ENCODE results near the gene PITHD1. TPM values are rescaled to one million over a fixed set of nuclear protein-coding genes. Genes with fewer than 3 reads are reported as not detected.

The PITHD1 gene
- total RNA-seq, 2 donors from 2014 or later: 42.9 to 57.0 TPM

DNA sequence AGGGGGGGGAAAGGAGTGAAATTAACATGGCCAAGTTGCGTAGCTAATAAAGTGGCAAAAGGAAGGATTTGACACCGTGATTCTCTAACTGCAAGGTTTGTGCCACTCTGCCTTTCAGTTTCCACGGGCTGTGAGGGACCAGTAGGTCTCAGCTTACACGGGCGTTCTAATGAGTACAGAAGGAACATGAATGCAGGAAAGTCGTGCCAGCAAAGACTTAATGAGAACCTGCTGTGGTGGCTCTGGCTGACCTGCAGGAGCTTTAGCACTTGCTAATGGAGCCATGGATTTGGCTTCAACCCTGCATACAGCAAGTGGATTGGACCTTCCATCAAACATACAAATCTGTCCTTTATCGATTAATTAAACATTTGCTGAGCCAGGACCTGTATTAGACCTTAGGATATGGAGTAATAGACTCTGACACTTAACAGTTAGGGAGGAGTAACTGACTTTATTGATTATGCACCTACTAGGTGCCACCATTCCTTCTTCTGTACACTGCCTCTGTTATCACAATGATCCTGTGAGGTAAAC, 15.1 kb upstream of the PITHD1 start:
- TF ChIP-seq, protein P1, sequence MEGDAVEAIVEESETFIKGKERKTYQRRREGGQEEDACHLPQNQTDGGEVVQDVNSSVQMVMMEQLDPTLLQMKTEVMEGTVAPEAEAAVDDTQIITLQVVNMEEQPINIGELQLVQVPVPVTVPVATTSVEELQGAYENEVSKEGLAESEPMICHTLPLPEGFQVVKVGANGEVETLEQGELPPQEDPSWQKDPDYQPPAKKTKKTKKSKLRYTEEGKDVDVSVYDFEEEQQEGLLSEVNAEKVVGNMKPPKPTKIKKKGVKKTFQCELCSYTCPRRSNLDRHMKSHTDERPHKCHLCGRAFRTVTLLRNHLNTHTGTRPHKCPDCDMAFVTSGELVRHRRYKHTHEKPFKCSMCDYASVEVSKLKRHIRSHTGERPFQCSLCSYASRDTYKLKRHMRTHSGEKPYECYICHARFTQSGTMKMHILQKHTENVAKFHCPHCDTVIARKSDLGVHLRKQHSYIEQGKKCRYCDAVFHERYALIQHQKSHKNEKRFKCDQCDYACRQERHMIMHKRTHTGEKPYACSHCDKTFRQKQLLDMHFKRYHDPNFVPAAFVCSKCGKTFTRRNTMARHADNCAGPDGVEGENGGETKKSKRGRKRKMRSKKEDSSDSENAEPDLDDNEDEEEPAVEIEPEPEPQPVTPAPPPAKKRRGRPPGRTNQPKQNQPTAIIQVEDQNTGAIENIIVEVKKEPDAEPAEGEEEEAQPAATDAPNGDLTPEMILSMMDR (IDR thresholded peaks at IDR 0.05): no peak
- DNase-seq (ENCODE audit: low spot score) (no peak), ATAC-seq (ENCODE audit: insufficient number of reproducible peaks, low FRiP score, low read depth) (no peak)
- H3K9me3 ChIP-seq: no peaks in the 10 kb centered on the region
- no peak overlapping the region for H3K4me3 ChIP-seq
- H3K36me3 ChIP-seq: peaks cover 50% of the 10 kb centered on the region
- no peaks in the 10 kb centered on the region for H3K27me3 ChIP-seq (replicated peaks; ENCODE audit: insufficient read depth)
- no peak overlapping the region for H3K27ac ChIP-seq
- peaks cover 0 to 4% of the 10 kb centered on the region in 2 donors for H3K4me1 ChIP-seq (ENCODE audit: control insufficient read depth in 1 of 2, low read depth in 2 of 2)

DNA sequence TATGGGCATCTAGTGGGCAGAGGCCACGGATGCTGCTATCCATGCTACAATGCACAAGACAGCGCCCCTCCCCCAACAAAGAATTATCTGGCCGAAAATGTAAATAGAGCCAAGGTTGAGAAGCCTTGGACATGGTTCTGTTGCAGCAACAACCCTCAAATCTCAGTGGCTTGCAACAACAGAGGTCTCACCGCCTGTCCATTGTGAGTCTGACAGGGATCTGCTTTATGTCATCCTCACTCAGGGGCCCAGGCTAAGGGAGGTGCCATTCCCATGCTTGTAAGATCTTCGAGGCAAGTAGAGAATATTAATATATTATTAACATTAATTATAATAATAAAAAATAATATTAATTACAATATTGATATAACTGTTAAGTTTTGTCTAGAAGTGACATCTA, 9.5 kb upstream of the PITHD1 start:
- Histone ChIP-seq H3K4me3 (no peak overlapping the region), H3K36me3 (peaks cover 21% of the 10 kb centered on the region), H3K27ac (no peak overlapping the region), H3K9me3 (no peaks in the 10 kb centered on the region), H3K4me1 (ENCODE audit: control insufficient read depth in 1 of 2, low read depth in 2 of 2) (peaks cover 0 to 9% of the 10 kb centered on the region in 2 donors), H3K27me3 (replicated peaks; ENCODE audit: insufficient read depth) (no peaks in the 10 kb centered on the region)
- ATAC-seq (ENCODE audit: insufficient number of reproducible peaks, low FRiP score, low read depth): no peak
- TF ChIP-seq, protein P1 (IDR thresholded peaks at IDR 0.05): no peak
- DNase-seq (ENCODE audit: low spot score): no peak

DNA sequence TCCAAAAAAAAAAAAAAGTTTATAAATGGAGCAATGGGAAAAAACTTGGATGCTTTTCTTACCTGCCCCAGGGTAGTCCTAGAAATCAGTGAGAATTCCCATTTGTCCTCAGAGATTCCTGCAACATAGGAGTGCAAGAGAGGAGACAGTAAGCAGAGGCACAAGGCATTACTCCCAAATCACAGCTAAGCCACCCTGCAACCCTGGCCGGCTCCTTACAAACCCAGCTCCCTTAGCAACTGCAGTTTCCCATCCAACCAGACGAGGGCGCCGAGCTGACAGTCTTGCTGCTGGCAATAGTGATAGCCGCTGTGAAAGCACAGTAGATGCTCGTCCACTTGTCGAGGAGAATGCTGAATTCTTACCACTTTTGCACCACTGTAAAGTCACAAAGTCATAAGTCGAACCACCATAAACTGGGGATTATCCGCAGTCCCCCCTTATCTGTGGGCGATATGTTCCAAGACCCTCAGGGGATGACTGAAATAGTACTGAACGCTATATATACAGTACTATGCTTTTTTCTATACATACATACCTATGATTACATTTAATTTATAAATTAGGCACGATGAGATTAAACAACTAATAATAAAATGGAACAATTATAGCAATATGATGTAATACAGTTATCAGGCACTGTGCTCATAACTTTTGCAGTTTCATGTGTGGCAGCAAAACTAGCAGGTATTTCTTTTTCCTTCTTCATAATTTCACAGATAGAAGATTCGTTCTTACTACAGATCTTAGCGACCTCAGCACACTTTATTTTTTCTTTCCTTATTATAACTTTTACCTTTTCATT, 6.0 kb upstream of the PITHD1 start:
- Histone ChIP-seq H3K27ac (no peak overlapping the region), H3K36me3 (peaks cover 7% of the 10 kb centered on the region), H3K4me1 (ENCODE audit: control insufficient read depth in 1 of 2, low read depth in 2 of 2) (peaks cover under 1 to 9% of the 10 kb centered on the region in 2 donors), H3K9me3 (no peaks in the 10 kb centered on the region), H3K27me3 (replicated peaks; ENCODE audit: insufficient read depth) (no peaks in the 10 kb centered on the region), H3K4me3 (no peak overlapping the region)
- no peak for ATAC-seq (ENCODE audit: insufficient number of reproducible peaks, low FRiP score, low read depth)
- TF ChIP-seq, protein P1 (IDR thresholded peaks at IDR 0.05): peak; percentile 90
- peak; percentile 70 for DNase-seq (ENCODE audit: low spot score)

DNA sequence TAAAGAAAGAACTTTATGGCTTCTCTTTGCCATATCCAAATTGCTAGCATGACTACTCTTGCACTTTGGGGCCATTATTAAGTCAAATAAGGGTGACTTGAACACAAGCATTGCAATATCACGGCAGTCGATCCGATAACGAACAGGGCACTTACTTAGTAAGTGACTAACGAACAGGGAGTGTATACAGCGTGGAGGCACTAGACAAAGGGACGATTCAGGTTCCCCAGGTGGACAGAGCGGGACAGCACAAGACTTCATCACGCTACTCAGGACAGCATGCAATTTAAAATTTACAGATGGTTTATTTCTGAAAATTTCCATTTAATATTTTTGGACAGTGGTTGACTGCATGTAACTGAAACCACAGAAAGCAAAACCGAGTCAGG, 5.4 kb upstream of the PITHD1 start:
- TF ChIP-seq, protein P1 (IDR thresholded peaks at IDR 0.05): no peak
- Histone ChIP-seq H3K4me3 (no peak overlapping the region), H3K27ac (no peak overlapping the region), H3K27me3 (replicated peaks; ENCODE audit: insufficient read depth) (no peaks in the 10 kb centered on the region), H3K36me3 (peaks cover 2% of the 10 kb centered on the region), H3K9me3 (no peaks in the 10 kb centered on the region), H3K4me1 (ENCODE audit: control insufficient read depth in 1 of 2, low read depth in 2 of 2) (peaks cover 4 to 14% of the 10 kb centered on the region in 2 donors)
- ATAC-seq (ENCODE audit: insufficient number of reproducible peaks, low FRiP score, low read depth) (no peak), DNase-seq (ENCODE audit: low spot score) (no peak)

DNA sequence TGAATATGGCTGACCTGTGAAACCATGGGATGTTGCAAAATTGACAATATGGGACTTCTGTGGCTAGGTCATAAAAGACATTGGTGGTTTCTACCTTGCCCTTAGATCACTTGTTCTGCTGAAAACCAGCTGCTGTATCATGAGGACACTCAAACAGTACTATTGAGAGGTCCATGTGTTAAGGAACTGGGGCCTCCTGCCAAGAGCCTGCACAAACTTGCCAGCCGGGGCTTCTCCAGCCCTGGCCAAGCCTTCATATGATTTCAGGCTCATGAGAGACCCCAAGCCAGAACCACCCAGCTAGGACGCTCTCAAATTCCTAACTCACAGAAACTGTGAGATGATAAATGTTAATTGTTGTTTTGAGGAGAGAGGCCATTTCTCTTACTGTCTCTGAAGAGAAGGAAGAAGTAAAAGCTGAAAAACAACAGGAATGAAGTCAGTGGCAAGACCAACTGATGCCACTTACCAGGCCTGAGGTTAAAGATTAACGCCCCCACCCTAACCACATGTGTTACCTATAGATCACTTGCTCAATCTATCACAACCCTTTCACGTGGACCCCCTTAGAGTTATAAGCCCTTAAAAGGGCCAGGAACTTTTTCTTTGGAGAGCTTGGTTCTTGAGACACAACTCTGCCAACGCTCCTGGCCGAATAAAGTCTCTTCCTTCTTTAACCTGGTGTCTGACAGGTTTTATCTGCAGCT, 3.9 kb upstream of the PITHD1 start:
- Histone ChIP-seq H3K36me3 (peaks cover 2% of the 10 kb centered on the region), H3K4me3 (no peak overlapping the region), H3K4me1 (ENCODE audit: control insufficient read depth in 1 of 2, low read depth in 2 of 2) (peaks cover 10 to 19% of the 10 kb centered on the region in 2 donors), H3K27ac (no peak overlapping the region), H3K27me3 (replicated peaks; ENCODE audit: insufficient read depth) (no peaks in the 10 kb centered on the region), H3K9me3 (no peaks in the 10 kb centered on the region)
- TF ChIP-seq, protein P1 (IDR thresholded peaks at IDR 0.05): no peak
- ATAC-seq (ENCODE audit: insufficient number of reproducible peaks, low FRiP score, low read depth) (no peak), DNase-seq (ENCODE audit: low spot score) (no peak)

All from thoracic aorta (tissue), 2 donors.